SU-DHL-6 (cell line): ENCODE results near the gene PLEKHF1.
"Not testable (repeated sequence)": the region's sequence is repeated elsewhere in the genome, so short reads cannot be mapped to it uniquely, and the experiment has no call there.

Experiments used
- CTCF ChIP-seq: fragments of 200-600 bp; sonication (generic); IDR thresholded peaks from one replicate; pipeline ENCODE4 v1.5.1; 2017; ENCODE audit warnings: antibody characterized with exemption, mild to moderate bottlenecking, low read length, moderate library complexity; ENCODE audit not compliant: insufficient read depth, poor library complexity, severe bottlenecking
- EZH2phosphoT487 ChIP-seq: fragments of 200-600 bp; sonication (generic), shearing (Covaris generic); conservative IDR thresholded peaks from 2 replicates; pipeline ENCODE4 v1.6.1; 2018; ENCODE audit warnings: mild to moderate bottlenecking, antibody characterized with exemption, low read length, moderate library complexity, mixed read lengths

- not testable (repeated sequence) for TF ChIP-seq CTCF, EZH2phosphoT487
These were observed 38.4 kb upstream of the PLEKHF1 start for GRCh38 chr19:29626832-29627231.
